HAP-1 (cell line): ENCODE measurements around the gene LIPC.

ENCODE experiments used
- DNase-seq, 2 experiments: peaks; one replicate each; pipeline ENCODE4 v3.0.0-alpha.2; 2016 to 2020; ENCODE audit warnings: low spot score in 2 of 2
- H3K27me3 ChIP-seq: fragments of 250-450 bp; sonication (Bioruptor Pico); 2 replicates; pipeline ENCODE4 v1.5.1; 2020; ENCODE audit warnings: low read depth, mild to moderate bottlenecking, moderate library complexity
- H3K36me3 ChIP-seq: fragments of 250-450 bp; sonication (Bioruptor Pico); replicated peaks from 2 replicates; pipeline ENCODE4 v1.5.1; 2020; ENCODE audit warnings: mild to moderate bottlenecking
- H3K4me1 ChIP-seq: fragments of 250-450 bp; sonication (Bioruptor Pico); 2 replicates; pipeline ENCODE4 v1.5.1; 2020; ENCODE audit warnings: mild to moderate bottlenecking
- H3K4me3 ChIP-seq: fragments of 250-450 bp; sonication (Bioruptor Pico); 2 replicates; pipeline ENCODE4 v1.5.1; 2020; ENCODE audit warnings: mild to moderate bottlenecking, moderate library complexity
- H3K9me3 ChIP-seq: fragments of 250-450 bp; sonication (Bioruptor Pico); 2 replicates; pipeline ENCODE4 v1.5.1; 2020; ENCODE audit warnings: mild to moderate bottlenecking, moderate library complexity
- in situ Hi-C: fragments of 300-500 bp; cut with MboI; formaldehyde crosslinking; loops from 3 replicates; pipeline ENCODE4 v1.14.3; 2020; ENCODE audit warnings: low sequenced_read_pairs, inconsistent platforms, mixed read lengths

LIPC gene

GRCh38 chr15:58472821-58473581 lies 41.2 kb downstream of the LIPC start:
- H3K27me3 ChIP-seq = no peaks in the 10 kb centered on the region
- no peak overlapping the region for H3K4me3 ChIP-seq
- no peak for DNase-seq
- no peaks in the 10 kb centered on the region for H3K36me3 ChIP-seq
- peaks cover 9% of the 10 kb centered on the region for H3K4me1 ChIP-seq
- in situ Hi-C loops = no loop called here
- no peaks in the 10 kb centered on the region for H3K9me3 ChIP-seq

GRCh38 chr15:58473724-58474123 lies 41.9 kb downstream of the LIPC start:
- peaks cover 9% of the 10 kb centered on the region for H3K4me1 ChIP-seq

GRCh38 chr15:58474741-58475323 lies 43.0 kb downstream of the LIPC start:
- no peak for DNase-seq
- H3K4me3 ChIP-seq = no peak overlapping the region
- no peaks in the 10 kb centered on the region for H3K36me3 ChIP-seq
- no peaks in the 10 kb centered on the region for H3K27me3 ChIP-seq
- no peaks in the 10 kb centered on the region for H3K9me3 ChIP-seq
- peaks cover 4% of the 10 kb centered on the region for H3K4me1 ChIP-seq
- in situ Hi-C loops = no loop called here

More at GRCh38 chr15:58473724-58474123, 41.9 kb downstream of the LIPC start:
- Histone ChIP-seq H3K4me3 (no peak overlapping the region), H3K9me3 (no peaks in the 10 kb centered on the region), H3K27me3 (no peaks in the 10 kb centered on the region), H3K36me3 (no peaks in the 10 kb centered on the region)
- in situ Hi-C loops = no loop called here
- DNase-seq = no peak

- no peaks in the 10 kb centered on the region for H3K4me1 ChIP-seq
Observed at GRCh38 chr15:58475573-58476524, 44.1 kb downstream of the LIPC start.

GRCh38 chr15:58476525-58477162 lies 44.9 kb downstream of the LIPC start:
- Histone ChIP-seq H3K4me3 (no peak overlapping the region), H3K27me3 (no peaks in the 10 kb centered on the region), H3K36me3 (no peaks in the 10 kb centered on the region), H3K4me1 (no peaks in the 10 kb centered on the region), H3K9me3 (no peaks in the 10 kb centered on the region)
- in situ Hi-C loops = no loop called here
- no peak for DNase-seq

More at GRCh38 chr15:58475573-58476524, 44.1 kb downstream of the LIPC start:
- Histone ChIP-seq H3K27me3 (no peaks in the 10 kb centered on the region), H3K4me3 (no peak overlapping the region), H3K9me3 (no peaks in the 10 kb centered on the region), H3K36me3 (no peaks in the 10 kb centered on the region)
- in situ Hi-C loops = no loop called here
- DNase-seq = peak in 1 of 2 experiments; percentile 13

GRCh38 chr15:58477170-58477569 lies 45.4 kb downstream of the LIPC start:
- no peaks in the 10 kb centered on the region for H3K36me3 ChIP-seq
- DNase-seq = no peak
- no peaks in the 10 kb centered on the region for H3K9me3 ChIP-seq
- no peak overlapping the region for H3K4me3 ChIP-seq
- H3K4me1 ChIP-seq = no peaks in the 10 kb centered on the region
- in situ Hi-C loops = no loop called here
- H3K27me3 ChIP-seq = no peaks in the 10 kb centered on the region

- in situ Hi-C loops = no loop called here
- Histone ChIP-seq H3K36me3 (no peaks in the 10 kb centered on the region), H3K4me1 (no peaks in the 10 kb centered on the region), H3K9me3 (no peaks in the 10 kb centered on the region), H3K27me3 (no peaks in the 10 kb centered on the region), H3K4me3 (no peak overlapping the region)
- DNase-seq = no peak
Observed at GRCh38 chr15:58478035-58478434, 46.2 kb downstream of the LIPC start.

GRCh38 chr15:58478579-58478978 lies 46.8 kb downstream of the LIPC start:
- Histone ChIP-seq H3K36me3 (no peaks in the 10 kb centered on the region), H3K27me3 (no peaks in the 10 kb centered on the region), H3K4me1 (no peaks in the 10 kb centered on the region), H3K9me3 (no peaks in the 10 kb centered on the region), H3K4me3 (no peak overlapping the region)
- DNase-seq = no peak
- in situ Hi-C loops = no loop called here

GRCh38 chr15:58479941-58480340 lies 48.1 kb downstream of the LIPC start:
- in situ Hi-C loops = no loop called here

GRCh38 chr15:58483376-58483775 lies 51.6 kb downstream of the LIPC start:
- Histone ChIP-seq H3K4me3 (no peak overlapping the region), H3K36me3 (no peaks in the 10 kb centered on the region), H3K27me3 (no peaks in the 10 kb centered on the region), H3K4me1 (no peaks in the 10 kb centered on the region), H3K9me3 (no peaks in the 10 kb centered on the region)
- in situ Hi-C loops = no loop called here
- no peak for DNase-seq

More at GRCh38 chr15:58479941-58480340, 48.1 kb downstream of the LIPC start:
- H3K4me1 ChIP-seq = no peaks in the 10 kb centered on the region
- DNase-seq = no peak
- H3K27me3 ChIP-seq = no peaks in the 10 kb centered on the region
- H3K4me3 ChIP-seq = no peak overlapping the region
- no peaks in the 10 kb centered on the region for H3K36me3 ChIP-seq
- no peaks in the 10 kb centered on the region for H3K9me3 ChIP-seq

- DNase-seq = no peak
- in situ Hi-C loops = no loop called here
- Histone ChIP-seq H3K4me3 (no peak overlapping the region), H3K27me3 (no peaks in the 10 kb centered on the region), H3K36me3 (no peaks in the 10 kb centered on the region), H3K9me3 (0 out of 2 replicates have a peak, but pooled peaks cover 3% of the 10 kb centered on the region), H3K4me1 (no peaks in the 10 kb centered on the region)
Observed at GRCh38 chr15:58484791-58485600, 53.2 kb downstream of the LIPC start.

GRCh38 chr15:58486062-58486461 lies 54.3 kb downstream of the LIPC start:
- no peak overlapping the region for H3K4me3 ChIP-seq
- H3K9me3 ChIP-seq = 0 out of 2 replicates have a peak, but pooled peaks cover 3% of the 10 kb centered on the region
- no peaks in the 10 kb centered on the region for H3K4me1 ChIP-seq
- no peaks in the 10 kb centered on the region for H3K36me3 ChIP-seq
- no peak for DNase-seq
- no peaks in the 10 kb centered on the region for H3K27me3 ChIP-seq
- in situ Hi-C loops = no loop called here

- in situ Hi-C loops = no loop called here
- Histone ChIP-seq H3K4me1 (no peaks in the 10 kb centered on the region), H3K9me3 (0 out of 2 replicates have a peak, but pooled peaks cover 3% of the 10 kb centered on the region)
Observed at GRCh38 chr15:58486564-58486963, 54.8 kb downstream of the LIPC start.

More at GRCh38 chr15:58486564-58486963, 54.8 kb downstream of the LIPC start:
- no peaks in the 10 kb centered on the region for H3K27me3 ChIP-seq
- H3K36me3 ChIP-seq = no peaks in the 10 kb centered on the region
- H3K4me3 ChIP-seq = no peak overlapping the region
- DNase-seq = no peak
